Astrocyte of the spinal cord (primary cell): ENCODE results near the gene GAD1.

ENCODE experiments used
- DNase-seq: peaks from one replicate; pipeline ENCODE4 v3.0.0; 2011; ENCODE audit warnings: low read depth, low spot score
- H3K4me3 ChIP-seq: 2 replicates; pipeline ENCODE4 v1.5.1; 2011; ENCODE audit warnings: low read depth, mild to moderate bottlenecking, low read length, moderate library complexity
- CTCF ChIP-seq: IDR thresholded peaks from 2 replicates; pipeline ENCODE4 v1.5.1; 2012; ENCODE audit warnings: low read depth, mild to moderate bottlenecking, low read length, inconsistent platforms
- in situ Hi-C: cut with HindIII; loops from 2 replicates; pipeline ENCODE4 v1.10.0; 2017; ENCODE audit warnings: low sequenced_read_pairs

Gene GAD1

GRCh38 chr2:170812710-170813600, 3.7 kb upstream of the GAD1 start:
- peak; percentile 86 for DNase-seq
- TF ChIP-seq CTCF = peak; percentile 55

GRCh38 chr2:170813611-170814532, 2.8 kb upstream of the GAD1 start:
- in situ Hi-C loops = no loop called here
- TF ChIP-seq CTCF = no peak
- peak; percentile 50 for DNase-seq
- no peak overlapping the region for H3K4me3 ChIP-seq

More at GRCh38 chr2:170812710-170813600, 3.7 kb upstream of the GAD1 start:
- no peak overlapping the region for H3K4me3 ChIP-seq
- in situ Hi-C loops = no loop called here

GRCh38 chr2:170814533-170815230, 2.0 kb upstream of the GAD1 start:
- TF ChIP-seq CTCF = no peak
- DNase-seq = no peak
- in situ Hi-C loops = no loop called here
- H3K4me3 ChIP-seq = no peak overlapping the region

DNA sequence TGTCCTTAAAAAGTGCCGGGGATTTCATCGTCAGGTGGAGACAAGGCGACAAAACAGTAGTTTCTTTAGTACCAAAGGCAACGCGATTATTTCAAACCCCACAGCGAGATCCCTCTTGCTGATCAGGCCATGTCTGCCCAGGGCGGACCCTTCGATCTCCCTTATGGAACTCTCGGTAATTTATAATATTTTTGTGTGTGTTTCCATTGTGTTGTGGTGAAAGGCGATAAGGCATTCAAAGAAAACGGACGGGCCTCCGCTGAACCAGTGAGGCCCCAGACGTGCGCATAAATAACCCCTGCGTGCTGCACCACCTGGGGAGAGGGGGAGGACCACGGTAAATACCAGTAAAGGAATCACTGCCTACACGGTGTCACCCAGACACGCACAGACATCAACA, 1.4 kb upstream of the GAD1 start:
- H3K4me3 ChIP-seq = no peak overlapping the region
- no peak for DNase-seq
- in situ Hi-C loops = no loop called here
- TF ChIP-seq CTCF = no peak

DNA sequence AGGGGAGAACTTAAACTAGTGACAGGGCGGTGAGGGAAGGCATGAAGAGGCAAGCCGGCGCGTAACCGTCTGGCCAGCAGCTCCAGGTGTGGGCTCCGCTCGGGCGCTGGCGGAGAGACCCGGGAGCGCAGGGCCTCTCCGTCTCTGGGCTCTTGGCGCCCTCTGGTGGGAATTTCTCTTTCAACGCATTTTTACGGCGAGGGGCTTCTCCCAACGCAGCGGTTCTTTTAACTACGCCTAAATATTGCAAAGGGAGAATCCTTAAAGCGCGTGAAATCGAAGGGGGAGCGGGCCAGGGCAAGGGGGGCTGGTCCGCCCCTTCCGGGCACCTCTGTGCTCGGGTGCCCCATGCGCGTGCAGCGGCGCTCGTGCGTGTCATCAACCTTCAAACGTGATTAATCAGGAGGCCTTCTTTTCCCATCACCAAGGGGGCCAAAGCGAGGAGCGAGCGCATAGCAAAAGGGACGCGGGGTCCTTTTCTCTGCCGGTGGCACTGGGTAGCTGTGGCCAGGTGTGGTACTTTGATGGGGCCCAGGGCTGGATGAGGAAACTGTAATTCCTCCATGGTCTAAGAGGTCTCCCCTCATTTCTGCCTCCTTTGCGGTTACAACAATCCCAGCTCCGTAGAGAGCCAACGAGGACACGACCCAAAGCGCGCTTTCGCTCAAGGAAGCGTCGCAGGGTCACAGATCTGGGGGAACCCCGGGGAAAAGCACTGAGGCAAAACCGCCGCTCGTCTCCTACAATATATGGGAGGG, 762 bp upstream of the GAD1 start:
- H3K4me3 ChIP-seq = no peak overlapping the region
- TF ChIP-seq CTCF = peak; percentile 68
- in situ Hi-C loops = no loop called here
- DNase-seq = peak; percentile 29
